Measurements from ENCODE around the gene CFAP46. TPM values are rescaled to one million over a fixed set of nuclear protein-coding genes. Genes with fewer than 3 reads are reported as not detected.
"Not testable (repeated sequence)": the region's sequence is repeated elsewhere in the genome, so short reads cannot be mapped to it uniquely, and the experiment has no call there.

The CFAP46 gene
- total RNA-seq, 1 donor from 2014 or later = 1.5 TPM

GRCh38 chr10:132797986-132798385 lies 144.4 kb downstream of the CFAP46 start:
- DNase-seq; intact Hi-C loops (cut with micrococcal nuclease); ATAC-seq: not testable (repeated sequence)

GRCh38 chr10:132796846-132797245 lies 145.5 kb downstream of the CFAP46 start:
- ATAC-seq (no peak), DNase-seq (no peak)

GRCh38 chr10:132793871-132794849 lies 148.2 kb downstream of the CFAP46 start:
- no peak for ATAC-seq
- no peak for DNase-seq
- intact Hi-C loops (cut with micrococcal nuclease) = no loop called here

More at GRCh38 chr10:132796846-132797245, 145.5 kb downstream of the CFAP46 start:
- intact Hi-C loops (cut with micrococcal nuclease) = no loop called here

GRCh38 chr10:132793213-132793612 lies 149.2 kb downstream of the CFAP46 start:
- intact Hi-C loops (cut with micrococcal nuclease) = no loop called here
- DNase-seq = no peak
- ATAC-seq = no peak

GRCh38 chr10:132792796-132793195 lies 149.6 kb downstream of the CFAP46 start:
- ATAC-seq = no peak
- intact Hi-C loops (cut with micrococcal nuclease) = no loop called here
- DNase-seq = no peak

GRCh38 chr10:132792099-132792498 lies 150.3 kb downstream of the CFAP46 start:
- DNase-seq; ATAC-seq; intact Hi-C loops (cut with micrococcal nuclease): not testable (repeated sequence)

- ATAC-seq = no peak
- no peak for DNase-seq
- intact Hi-C loops (cut with micrococcal nuclease) = no loop called here
Measured at GRCh38 chr10:132790934-132791829, 151.2 kb downstream of the CFAP46 start.

GRCh38 chr10:132790470-132790869 lies 151.9 kb downstream of the CFAP46 start:
- intact Hi-C loops (cut with micrococcal nuclease) = no loop called here
- ATAC-seq (no peak), DNase-seq (no peak)

- no peak for ATAC-seq
- intact Hi-C loops (cut with micrococcal nuclease) = no loop called here
- DNase-seq = no peak
Measured at GRCh38 chr10:132789659-132790148, 152.7 kb downstream of the CFAP46 start.

GRCh38 chr10:132788831-132789219 lies 153.5 kb downstream of the CFAP46 start:
- DNase-seq = no peak
- intact Hi-C loops (cut with micrococcal nuclease) = no loop called here
- ATAC-seq = no peak

GRCh38 chr10:132788180-132788830 lies 154.1 kb downstream of the CFAP46 start:
- intact Hi-C loops (cut with micrococcal nuclease) = no loop called here
- ATAC-seq = peak; percentile 41
- DNase-seq = no peak

- no peak for DNase-seq
- intact Hi-C loops (cut with micrococcal nuclease) = no loop called here
- ATAC-seq = no peak
Measured at GRCh38 chr10:132787495-132788179, 154.7 kb downstream of the CFAP46 start.

GRCh38 chr10:132786884-132787494 lies 155.4 kb downstream of the CFAP46 start:
- intact Hi-C loops (cut with micrococcal nuclease) = no loop called here

GRCh38 chr10:132786476-132786883 lies 155.9 kb downstream of the CFAP46 start:
- intact Hi-C loops (cut with micrococcal nuclease) = no loop called here
- no peak for ATAC-seq
- DNase-seq = no peak

More at GRCh38 chr10:132786884-132787494, 155.4 kb downstream of the CFAP46 start:
- ATAC-seq = no peak
- DNase-seq = no peak

GRCh38 chr10:132785723-132786475 lies 156.5 kb downstream of the CFAP46 start, which contains the start of gene NKX6-2:
Gene NKX6-2, minus strand, starts transcription at chr10:132786147. Its CDS starts 199 bp downstream, at chr10:132785948.
- intact Hi-C loops (cut with micrococcal nuclease) = no loop called here
- DNase-seq = no peak
- ATAC-seq = no peak

- DNase-seq (no peak), ATAC-seq (no peak)
- intact Hi-C loops (cut with micrococcal nuclease) = no loop called here
Measured at GRCh38 chr10:132784866-132785722, 157.3 kb downstream of the CFAP46 start.
